GM20000 (cell line): ENCODE results near the gene BMI1.

Source experiments
- DNase-seq: peaks from one replicate; pipeline ENCODE4 v3.0.0; 2012; ENCODE audit warnings: low spot score
- CTCF ChIP-seq: IDR thresholded peaks from 2 replicates; pipeline ENCODE4 v1.5.1; 2012; ENCODE audit warnings: mild to moderate bottlenecking, control low read depth; ENCODE audit errors: extremely low read depth, missing control alignments

BMI1 gene

GRCh38 chr10:22334414-22335172, 13.7 kb downstream of the BMI1 start:
- peak; percentile 34 for DNase-seq
- TF ChIP-seq CTCF, result no peak

GRCh38 chr10:22335173-22335933, 14.5 kb downstream of the BMI1 start:
- no peak for TF ChIP-seq CTCF
- peak; percentile 85 for DNase-seq

GRCh38 chr10:22338185-22338900, 17.4 kb downstream of the BMI1 start:
- no peak for TF ChIP-seq CTCF
- no peak for DNase-seq

GRCh38 chr10:22338931-22339330, 18.0 kb downstream of the BMI1 start:
- no peak for TF ChIP-seq CTCF
- DNase-seq, result no peak

GRCh38 chr10:22339761-22340328, 18.9 kb downstream of the BMI1 start:
- TF ChIP-seq CTCF, result no peak
- peak; percentile 19 for DNase-seq

- no peak for TF ChIP-seq CTCF
- DNase-seq, result peak; percentile 85
Measured at GRCh38 chr10:22340329-22341189, 19.7 kb downstream of the BMI1 start.
